ENCODE measurements around the gene PTHLH. TPM values are rescaled to one million over a fixed set of nuclear protein-coding genes. Genes with fewer than 3 reads are reported as not detected.

The PTHLH gene
- total RNA-seq, 1 donor from 2014 or later, result 1.3 TPM

GRCh38 chr12:27987331-27987730 is 14.8 kb upstream of the PTHLH start:
- Mint-ChIP-seq H3K4me1 (ENCODE audit: low read depth) (peaks cover 2% of the 10 kb centered on the region), H3K36me3 (ENCODE audit: insufficient read depth) (no peaks in the 10 kb centered on the region), H3K27ac (no peak overlapping the region), H3K9me3 (ENCODE audit: low read depth) (no peaks in the 10 kb centered on the region), H3K4me3 (ENCODE audit: low read depth) (no peak overlapping the region), H3K27me3 (peaks cover 12% of the 10 kb centered on the region)
- TF ChIP-seq CTCF (IDR thresholded peaks at IDR 0.05; ENCODE audit: unreplicated experiment), result no peak
- DNase-seq (ENCODE audit: low spot score, unreplicated experiment), result no peak

GRCh38 chr12:27984275-27984674 is 11.7 kb upstream of the PTHLH start:
- H3K27ac Mint-ChIP-seq, result no peak overlapping the region
- H3K4me3 Mint-ChIP-seq (ENCODE audit: low read depth), result no peak overlapping the region
- TF ChIP-seq CTCF (IDR thresholded peaks at IDR 0.05; ENCODE audit: unreplicated experiment), result no peak
- H3K27me3 Mint-ChIP-seq, result peaks cover 29% of the 10 kb centered on the region
- H3K4me1 Mint-ChIP-seq (ENCODE audit: low read depth), result peaks cover 2% of the 10 kb centered on the region
- H3K36me3 Mint-ChIP-seq (ENCODE audit: insufficient read depth), result no peaks in the 10 kb centered on the region
- no peaks in the 10 kb centered on the region for H3K9me3 Mint-ChIP-seq (ENCODE audit: low read depth)
- no peak for DNase-seq (ENCODE audit: low spot score, unreplicated experiment)

- Mint-ChIP-seq H3K4me1 (ENCODE audit: low read depth) (peaks cover 2% of the 10 kb centered on the region), H3K4me3 (ENCODE audit: low read depth) (no peak overlapping the region), H3K27ac (no peak overlapping the region), H3K9me3 (ENCODE audit: low read depth) (no peaks in the 10 kb centered on the region), H3K36me3 (ENCODE audit: insufficient read depth) (no peaks in the 10 kb centered on the region), H3K27me3 (peaks cover 43% of the 10 kb centered on the region)
- TF ChIP-seq CTCF (IDR thresholded peaks at IDR 0.05; ENCODE audit: unreplicated experiment), result no peak
- DNase-seq (ENCODE audit: low spot score, unreplicated experiment), result no peak
These were observed 10.4 kb upstream of the PTHLH start for GRCh38 chr12:27982951-27983350.

- H3K27me3 Mint-ChIP-seq, result peaks cover 48% of the 10 kb centered on the region
These were observed 9.9 kb upstream of the PTHLH start for GRCh38 chr12:27982385-27982784.

GRCh38 chr12:27981874-27982273 is 9.3 kb upstream of the PTHLH start:
- H3K27me3 Mint-ChIP-seq, result peaks cover 54% of the 10 kb centered on the region
- H3K4me3 Mint-ChIP-seq (ENCODE audit: low read depth), result no peak overlapping the region
- DNase-seq (ENCODE audit: low spot score, unreplicated experiment), result no peak
- H3K9me3 Mint-ChIP-seq (ENCODE audit: low read depth), result no peaks in the 10 kb centered on the region
- no peak for TF ChIP-seq CTCF (IDR thresholded peaks at IDR 0.05; ENCODE audit: unreplicated experiment)
- peaks cover 2% of the 10 kb centered on the region for H3K4me1 Mint-ChIP-seq (ENCODE audit: low read depth)
- no peak overlapping the region for H3K27ac Mint-ChIP-seq
- no peaks in the 10 kb centered on the region for H3K36me3 Mint-ChIP-seq (ENCODE audit: insufficient read depth)

More at GRCh38 chr12:27982385-27982784, 9.9 kb upstream of the PTHLH start:
- Mint-ChIP-seq H3K9me3 (ENCODE audit: low read depth) (no peaks in the 10 kb centered on the region), H3K4me1 (ENCODE audit: low read depth) (peaks cover 2% of the 10 kb centered on the region), H3K4me3 (ENCODE audit: low read depth) (no peak overlapping the region), H3K27ac (no peak overlapping the region), H3K36me3 (ENCODE audit: insufficient read depth) (no peaks in the 10 kb centered on the region)
- no peak for TF ChIP-seq CTCF (IDR thresholded peaks at IDR 0.05; ENCODE audit: unreplicated experiment)
- no peak for DNase-seq (ENCODE audit: low spot score, unreplicated experiment)
